BLaER1 (cell line): ENCODE results near the gene ALDH3A1.
A peak's percentile ranks its signal among the peaks of the same experiment; 100 is the strongest.
"Not testable (repeated sequence)": the region's sequence is repeated elsewhere in the genome, so short reads cannot be mapped to it uniquely, and the experiment has no call there.

ENCODE experiments used
- H3K27ac ChIP-seq: shearing (Covaris generic); formaldehyde crosslinking; 2 replicates; pipeline ENCODE4 v1.8.1; 2022
- H3K27me3 ChIP-seq: shearing (Covaris generic); formaldehyde crosslinking; 2 replicates; pipeline ENCODE4 v1.8.1; 2022
- H3K36me3 ChIP-seq: shearing (Covaris generic); formaldehyde crosslinking; 2 replicates; pipeline ENCODE4 v1.8.1; 2022
- H3K4me1 ChIP-seq: shearing (Covaris generic); formaldehyde crosslinking; 2 replicates; pipeline ENCODE4 v1.8.1; 2022
- H3K4me2 ChIP-seq: shearing (Covaris generic); formaldehyde crosslinking; 2 replicates; pipeline ENCODE4 v1.8.1; 2022
- H3K4me3 ChIP-seq: shearing (Covaris generic); formaldehyde crosslinking; 2 replicates; pipeline ENCODE4 v1.8.1; 2022
- H3K9ac ChIP-seq: shearing (Covaris generic); formaldehyde crosslinking; 2 replicates; pipeline ENCODE4 v1.8.1; 2022
- H3K9me3 ChIP-seq: shearing (Covaris generic); formaldehyde crosslinking; 2 replicates; pipeline ENCODE4 v1.8.1; 2022
- H4K20me1 ChIP-seq: shearing (Covaris generic); formaldehyde crosslinking; 2 replicates; pipeline ENCODE4 v1.8.1; 2022
- Cebpa-rat ChIP-seq: shearing (Covaris generic); IDR thresholded peaks from 2 replicates; pipeline ENCODE4 v1.8.1; 2022

Gene ALDH3A1

DNA sequence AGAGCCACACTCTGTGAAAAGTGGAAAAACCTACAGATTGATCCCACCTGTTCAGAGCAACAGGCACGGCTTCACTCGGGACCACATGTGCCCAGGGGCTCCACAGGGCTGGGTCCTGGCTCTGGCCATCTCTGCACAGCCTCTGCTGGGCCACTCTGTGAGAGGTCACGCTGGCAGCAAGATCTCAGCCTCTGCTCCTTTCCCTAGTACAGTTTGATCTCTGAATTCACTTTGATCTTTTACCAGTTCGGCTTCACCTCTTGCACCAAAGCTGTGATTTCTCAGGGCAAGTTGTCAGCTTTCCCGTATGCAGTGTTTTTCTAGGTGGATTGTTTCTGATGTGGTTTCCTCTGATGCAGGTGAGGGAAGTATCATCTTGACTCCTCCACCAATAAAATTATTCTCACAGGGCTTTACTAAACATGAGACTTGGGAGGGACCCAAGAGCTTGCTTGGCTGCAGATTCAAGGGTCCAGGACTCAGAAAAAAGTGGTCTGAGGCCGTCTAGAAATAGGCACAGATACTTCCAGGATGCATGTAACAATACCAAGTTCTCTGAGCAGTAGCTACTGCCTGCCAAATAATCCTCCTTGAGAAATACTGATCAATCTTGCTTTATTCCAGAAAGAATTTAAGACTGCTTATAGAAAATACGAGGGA is 24.0 kb upstream of the ALDH3A1 start:
- Histone ChIP-seq H3K36me3 (peaks cover 18% of the 10 kb centered on the region; the same call in 1 of the 2 replicates), H3K27ac (no peak overlapping the region), H3K9ac (no peak overlapping the region), H3K9me3 (no peaks in the 10 kb centered on the region), H3K27me3 (no peaks in the 10 kb centered on the region), H3K4me3 (no peak overlapping the region), H3K4me2 (no peak overlapping the region), H4K20me1 (no peaks in the 10 kb centered on the region), H3K4me1 (no peaks in the 10 kb centered on the region)
- no peak for TF ChIP-seq Cebpa-rat

GRCh38 chr17:19770985-19771735 is 23.1 kb upstream of the ALDH3A1 start:
- Histone ChIP-seq H3K9me3 (no peaks in the 10 kb centered on the region), H3K4me1 (no peaks in the 10 kb centered on the region), H3K27me3 (no peaks in the 10 kb centered on the region), H3K4me2 (no peak overlapping the region), H3K4me3 (no peak overlapping the region), H3K27ac (no peak overlapping the region), H3K9ac (no peak overlapping the region), H3K36me3 (0 out of 2 replicates have a peak, but pooled peaks cover 8% of the 10 kb centered on the region), H4K20me1 (no peaks in the 10 kb centered on the region)
- no peak for TF ChIP-seq Cebpa-rat

GRCh38 chr17:19769946-19770652 is 22.0 kb upstream of the ALDH3A1 start:
- H3K27ac ChIP-seq = no peak overlapping the region
- H3K4me2 ChIP-seq = no peak overlapping the region
- no peaks in the 10 kb centered on the region for H3K27me3 ChIP-seq

DNA sequence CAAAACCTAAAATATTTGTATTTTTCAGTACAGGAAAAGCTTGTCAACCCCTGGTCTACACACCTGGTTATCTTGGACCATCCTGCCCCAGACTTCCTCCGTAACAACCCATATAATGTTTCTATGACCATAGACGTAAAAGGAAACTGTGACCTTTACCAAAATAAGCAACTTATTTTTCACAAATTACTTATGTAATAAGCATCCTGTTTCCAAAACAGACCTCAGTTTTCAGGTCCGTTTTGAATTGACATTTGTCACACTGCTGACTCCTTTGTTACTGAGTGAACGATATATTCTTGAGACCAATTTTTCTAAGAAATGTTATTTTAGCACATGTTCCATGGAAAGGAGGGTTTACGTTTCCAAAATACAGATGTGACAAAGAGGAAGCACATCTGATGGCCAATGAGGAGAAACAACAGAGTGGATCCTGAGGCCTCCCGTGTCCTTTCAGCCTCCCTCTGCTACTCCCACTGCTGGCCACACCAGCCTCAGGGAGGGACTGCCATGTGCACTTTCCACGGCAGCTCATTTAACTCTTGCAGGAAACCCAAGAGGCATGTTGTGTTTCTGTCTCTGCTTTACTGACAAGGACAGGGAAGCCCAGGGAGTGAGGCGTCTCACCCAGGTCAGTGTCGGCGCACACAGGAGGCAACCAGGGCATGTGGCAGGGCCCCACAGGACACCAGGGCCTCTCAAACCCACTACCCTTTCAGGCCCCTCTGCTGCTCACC is 20.1 kb upstream of the ALDH3A1 start:
- Histone ChIP-seq H3K4me2 (no peak overlapping the region), H3K4me1 (no peaks in the 10 kb centered on the region), H3K27me3 (no peaks in the 10 kb centered on the region), H4K20me1 (no peaks in the 10 kb centered on the region), H3K36me3 (no peaks in the 10 kb centered on the region), H3K9ac (no peak overlapping the region), H3K27ac (no peak overlapping the region), H3K4me3 (no peak overlapping the region), H3K9me3 (no peaks in the 10 kb centered on the region)
- no peak for TF ChIP-seq Cebpa-rat

More at GRCh38 chr17:19769946-19770652, 22.0 kb upstream of the ALDH3A1 start:
- Histone ChIP-seq H3K4me3 (no peak overlapping the region), H3K9me3 (no peaks in the 10 kb centered on the region), H4K20me1 (no peaks in the 10 kb centered on the region), H3K36me3 (0 out of 2 replicates have a peak, but pooled peaks cover 2% of the 10 kb centered on the region), H3K4me1 (no peaks in the 10 kb centered on the region), H3K9ac (no peak overlapping the region)
- TF ChIP-seq Cebpa-rat = no peak

GRCh38 chr17:19766421-19767270 is 18.5 kb upstream of the ALDH3A1 start:
- Histone ChIP-seq H3K4me2 (no peak overlapping the region), H3K4me1 (no peaks in the 10 kb centered on the region), H3K27ac (no peak overlapping the region), H4K20me1 (no peaks in the 10 kb centered on the region), H3K4me3 (no peak overlapping the region), H3K9me3 (no peaks in the 10 kb centered on the region), H3K27me3 (no peaks in the 10 kb centered on the region), H3K36me3 (no peaks in the 10 kb centered on the region), H3K9ac (no peak overlapping the region)
- TF ChIP-seq Cebpa-rat = no peak

DNA sequence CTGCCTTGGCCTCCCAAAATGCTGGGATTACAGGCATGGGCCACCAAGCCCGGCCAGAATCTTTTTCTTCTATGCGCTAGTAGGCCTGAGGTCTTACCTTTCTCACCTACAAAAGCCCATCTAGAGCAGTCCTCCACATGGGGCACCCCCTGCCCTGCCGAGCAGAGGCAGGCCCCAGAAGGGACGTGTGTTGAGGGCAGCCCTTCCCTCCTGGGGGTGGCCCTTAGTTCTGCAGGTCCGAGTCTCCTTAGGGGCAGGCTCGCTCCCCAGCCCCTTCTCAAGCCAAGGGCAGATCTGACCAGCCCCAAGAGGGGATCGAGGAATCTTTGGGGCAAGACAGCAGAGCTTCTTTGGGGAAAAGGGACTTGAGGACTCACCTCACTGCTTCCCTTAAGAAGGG is 17.9 kb upstream of the ALDH3A1 start:
- Histone ChIP-seq H3K4me2 (no peak overlapping the region), H3K27ac (no peak overlapping the region), H4K20me1 (no peaks in the 10 kb centered on the region), H3K36me3 (no peaks in the 10 kb centered on the region), H3K4me3 (no peak overlapping the region), H3K9ac (no peak overlapping the region), H3K9me3 (no peaks in the 10 kb centered on the region), H3K27me3 (no peaks in the 10 kb centered on the region), H3K4me1 (no peaks in the 10 kb centered on the region)
- no peak for TF ChIP-seq Cebpa-rat

- not testable (repeated sequence) for H3K4me3 ChIP-seq, H3K36me3 ChIP-seq, H3K9ac ChIP-seq, H3K27ac ChIP-seq, H3K4me2 ChIP-seq, H3K4me1 ChIP-seq, H3K9me3 ChIP-seq, H4K20me1 ChIP-seq, H3K27me3 ChIP-seq
These were observed 15.9 kb upstream of the ALDH3A1 start for GRCh38 chr17:19763991-19764390.

DNA sequence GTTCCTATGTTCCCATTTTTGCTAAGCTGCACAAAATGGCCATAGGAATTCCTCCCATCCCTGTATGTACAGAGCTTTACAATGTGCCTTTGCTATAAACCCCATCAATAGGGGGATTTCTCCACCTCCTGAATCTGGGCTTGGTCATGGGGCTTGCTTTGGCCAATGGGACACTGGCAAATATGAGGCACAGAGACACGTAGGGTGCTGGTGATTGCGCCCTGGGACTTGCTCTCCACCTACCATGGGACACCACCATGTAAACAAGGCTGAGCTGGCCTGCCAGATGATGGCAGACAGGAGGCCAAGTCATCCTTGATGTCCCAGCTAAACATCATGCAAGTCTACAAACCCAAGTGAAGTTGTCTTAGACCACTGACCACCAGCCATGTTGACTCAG is 15.3 kb upstream of the ALDH3A1 start:
- Histone ChIP-seq H3K4me3 (no peak overlapping the region), H3K9ac (no peak overlapping the region), H3K36me3 (no peaks in the 10 kb centered on the region), H3K4me2 (no peak overlapping the region), H3K27ac (no peak overlapping the region), H3K27me3 (no peaks in the 10 kb centered on the region), H3K9me3 (no peaks in the 10 kb centered on the region), H3K4me1 (no peaks in the 10 kb centered on the region), H4K20me1 (no peaks in the 10 kb centered on the region)
- no peak for TF ChIP-seq Cebpa-rat

DNA sequence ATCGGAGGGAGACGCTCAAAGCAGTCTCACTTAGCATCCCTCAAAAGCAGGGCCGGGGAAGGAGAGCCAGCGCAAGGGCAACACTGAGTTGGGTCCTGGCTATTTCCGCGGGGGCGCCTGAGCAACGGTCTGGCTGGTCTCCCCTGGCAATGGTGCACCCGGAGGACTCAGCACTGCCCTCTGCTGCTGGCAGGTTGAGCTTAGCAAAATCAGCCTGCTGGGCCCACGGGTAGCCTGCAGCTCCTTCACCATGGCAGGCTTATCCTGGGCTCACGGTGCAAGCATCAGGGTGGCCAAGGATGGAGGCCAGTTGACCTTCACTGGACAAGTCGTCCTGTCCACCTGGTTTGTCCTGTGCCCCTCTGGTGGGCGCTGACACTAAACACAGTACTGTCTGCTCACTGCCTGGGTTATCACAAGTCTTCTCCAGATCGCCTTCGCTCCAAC is 14.4 kb upstream of the ALDH3A1 start:
- Histone ChIP-seq H3K4me2 (peak overlapping the region; percentile 11; the same call in 1 of the 2 replicates), H3K27me3 (no peaks in the 10 kb centered on the region), H3K36me3 (no peaks in the 10 kb centered on the region), H3K9me3 (no peaks in the 10 kb centered on the region), H3K9ac (no peak overlapping the region), H3K27ac (no peak overlapping the region), H3K4me1 (no peaks in the 10 kb centered on the region), H4K20me1 (no peaks in the 10 kb centered on the region), H3K4me3 (no peak overlapping the region)
- no peak for TF ChIP-seq Cebpa-rat
